Keratinocyte (primary cell): ENCODE results near the gene FRY.

Source experiments
- CTCF ChIP-seq, 3 experiments: IDR thresholded peaks in 1 of 3; conservative IDR thresholded peaks in 1 of 3; optimal IDR thresholded peaks in 1 of 3; 2 replicates in 2 of 3; 3 replicates in 1 of 3; pipeline versions ENCODE3 to v1.5.1; 2011; ENCODE audit warnings: low read length in 3 of 3, mild to moderate bottlenecking in 3 of 3, moderate library complexity in 2 of 3, control low read depth in 1 of 3, inconsistent platforms in 1 of 3; ENCODE audit not compliant: insufficient read depth in 2 of 3; ENCODE audit errors: extremely low read depth in 1 of 3
- EZH2 ChIP-seq: IDR thresholded peaks from one replicate; pipeline ENCODE4 v1.6.1; 2012; ENCODE audit warnings: inconsistent platforms, mild to moderate bottlenecking, low read length, moderate library complexity

- TF ChIP-seq CTCF (optimal IDR thresholded peaks at IDR 0.05 in 1 of 3, IDR thresholded peaks at IDR 0.05 in 1 of 3, conservative IDR thresholded peaks at IDR 0.05 in 1 of 3; ENCODE audit: extremely low read depth in 1 of 3, insufficient read depth in 2 of 3, low read length in 3 of 3) (no peak), EZH2 (no peak)
Observed at GRCh38 chr13:32262165-32262564, 230.6 kb downstream of the FRY start.
